H1 (cell line): ENCODE data around the gene HTR1B. TPM values are rescaled to one million over a fixed set of nuclear protein-coding genes. Genes with fewer than 3 reads are reported as not detected.

Source experiments
- CTBP2 ChIP-seq: IDR thresholded peaks from 2 replicates; pipeline ENCODE4 v1.7.0; 2011; ENCODE audit warnings: borderline replicate concordance, mild to moderate bottlenecking, moderate library complexity, mixed read lengths, low read length; ENCODE audit not compliant: insufficient read depth, insufficient read length
- KDM1A ChIP-seq: fragments of 200-600, 300-600 bp; sonication (generic); IDR thresholded peaks from 2 replicates; pipeline ENCODE4 v1.7.1; 2016; ENCODE audit warnings: mild to moderate bottlenecking, low read length, borderline replicate concordance
- SIRT6 ChIP-seq: IDR thresholded peaks from one replicate; pipeline ENCODE4 v1.7.1; 2012; ENCODE audit warnings: low read length, inconsistent platforms
- SRF ChIP-seq: IDR thresholded peaks from 2 replicates; pipeline ENCODE4 v1.6.1; 2011; ENCODE audit warnings: mild to moderate bottlenecking, low read depth, low read length, moderate library complexity
- polyA plus RNA-seq, 7 experiments: library from polyadenylated mRNA; depleted of rRNA in 3 of 7; stranded (reverse) in 5 of 7; unstranded in 2 of 7; fragments of >200 nt in 5 of 7; fragments of 200-250 nt in 2 of 7; gene quantifications; 1 replicate in 5 of 7; 2 replicates in 1 of 7; 4 replicates in 1 of 7; pipeline versions ENCODE4 v1.2.1 to v1.2.3, GENCODE V29; 2011 to 2013; ENCODE audit warnings: missing spikeins in 2 of 7, mixed read lengths in 2 of 7
- total RNA-seq: library from RNA; stranded (reverse); fragmentation: NEBNext Ultra II Directional; extraction: Animal tissue kit (Norgen Biotek cat#: 25700); gene quantifications from 2 replicates; pipeline ENCODE4 v1.2.1, GENCODE V29; 2021
- TF ChIP-seq, protein P1 (sequence below): IDR thresholded peaks from 2 replicates; pipeline ENCODE4 v1.6.1; 2012; ENCODE audit warnings: inconsistent platforms

HTR1B gene
- total and polyA plus RNA-seq, 2 of the 8 experiments (the other 6 are each of a cell fraction or from before 2014, with no cell fraction given): 1.1 to 1.4 TPM

DNA sequence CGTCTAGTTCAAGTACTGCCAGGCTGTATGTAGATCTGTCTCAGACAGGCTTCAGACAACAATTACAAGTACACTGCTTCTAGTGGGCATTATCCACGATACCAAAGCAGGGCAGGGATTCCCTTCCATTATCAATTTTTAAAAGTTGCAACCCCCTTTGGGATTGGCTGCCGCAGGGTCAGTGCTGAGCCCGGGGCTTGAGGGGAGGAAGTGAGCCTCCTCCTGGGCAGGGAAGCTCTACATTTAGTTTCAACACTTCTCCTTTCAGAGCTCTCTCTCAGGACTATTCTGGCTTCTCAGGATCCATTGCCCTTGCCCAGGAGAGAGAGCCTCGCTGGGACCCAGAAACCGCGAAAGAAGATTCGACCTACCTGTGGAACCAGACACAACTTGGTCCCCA, 1.5 kb downstream of the HTR1B start (continued):
- no peak for TF ChIP-seq CTBP2
- TF ChIP-seq KDM1A: no peak
- no peak for TF ChIP-seq SRF
- TF ChIP-seq, protein P1, sequence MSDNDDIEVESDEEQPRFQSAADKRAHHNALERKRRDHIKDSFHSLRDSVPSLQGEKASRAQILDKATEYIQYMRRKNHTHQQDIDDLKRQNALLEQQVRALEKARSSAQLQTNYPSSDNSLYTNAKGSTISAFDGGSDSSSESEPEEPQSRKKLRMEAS: no peak
- TF ChIP-seq SIRT6: no peak
- TF ChIP-seq, all 59 proteins: peak for 0
